ENCODE measurements around the gene TLE1.

Gene TLE1

DNA sequence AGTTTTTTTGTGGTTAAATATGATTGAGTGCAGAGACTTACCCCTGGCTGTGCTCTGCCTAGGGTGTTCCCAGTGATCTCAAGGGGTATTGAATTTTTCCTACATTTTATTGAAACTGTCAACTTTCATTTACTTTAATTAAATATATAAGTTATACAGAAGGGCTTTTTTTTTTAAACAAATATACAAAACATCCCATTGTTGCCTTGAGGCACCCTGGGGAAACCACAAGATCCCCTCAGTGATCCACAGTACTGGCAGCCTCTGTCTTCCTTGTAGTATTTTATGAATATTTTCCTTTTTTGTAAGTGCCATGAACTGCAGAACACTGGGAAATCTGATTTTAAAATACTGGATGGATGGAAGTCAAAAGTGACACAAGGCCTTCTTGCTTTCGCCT, 123.7 kb downstream of the TLE1 start:
- TF ChIP-seq, protein P1, sequence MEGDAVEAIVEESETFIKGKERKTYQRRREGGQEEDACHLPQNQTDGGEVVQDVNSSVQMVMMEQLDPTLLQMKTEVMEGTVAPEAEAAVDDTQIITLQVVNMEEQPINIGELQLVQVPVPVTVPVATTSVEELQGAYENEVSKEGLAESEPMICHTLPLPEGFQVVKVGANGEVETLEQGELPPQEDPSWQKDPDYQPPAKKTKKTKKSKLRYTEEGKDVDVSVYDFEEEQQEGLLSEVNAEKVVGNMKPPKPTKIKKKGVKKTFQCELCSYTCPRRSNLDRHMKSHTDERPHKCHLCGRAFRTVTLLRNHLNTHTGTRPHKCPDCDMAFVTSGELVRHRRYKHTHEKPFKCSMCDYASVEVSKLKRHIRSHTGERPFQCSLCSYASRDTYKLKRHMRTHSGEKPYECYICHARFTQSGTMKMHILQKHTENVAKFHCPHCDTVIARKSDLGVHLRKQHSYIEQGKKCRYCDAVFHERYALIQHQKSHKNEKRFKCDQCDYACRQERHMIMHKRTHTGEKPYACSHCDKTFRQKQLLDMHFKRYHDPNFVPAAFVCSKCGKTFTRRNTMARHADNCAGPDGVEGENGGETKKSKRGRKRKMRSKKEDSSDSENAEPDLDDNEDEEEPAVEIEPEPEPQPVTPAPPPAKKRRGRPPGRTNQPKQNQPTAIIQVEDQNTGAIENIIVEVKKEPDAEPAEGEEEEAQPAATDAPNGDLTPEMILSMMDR (conservative IDR thresholded peaks at IDR 0.05) = no peak
- TF ChIP-seq ZFX (IDR thresholded peaks at IDR 0.05) = no peak
- no peak overlapping the region for H3K27ac ChIP-seq

DNA sequence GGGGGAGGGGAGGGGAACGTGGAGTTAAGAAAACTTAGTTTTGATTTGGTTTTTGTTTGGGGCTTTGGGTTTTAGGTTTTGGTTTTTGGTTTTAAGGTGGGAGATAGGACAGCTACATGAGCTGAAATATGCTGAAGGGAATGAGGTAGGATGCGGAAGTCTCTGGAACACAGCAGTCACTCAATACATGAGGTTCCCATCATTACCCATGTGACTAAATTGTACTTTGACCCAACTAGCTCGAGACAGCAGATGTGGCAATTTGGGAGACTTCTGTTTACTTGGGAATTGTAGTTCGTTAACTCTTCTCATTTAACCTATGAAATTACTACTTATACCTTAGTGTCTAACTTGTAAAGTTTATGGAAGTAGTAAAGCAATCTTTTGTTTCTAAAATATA, 124.2 kb downstream of the TLE1 start:
- no peak overlapping the region for H3K27ac ChIP-seq
- TF ChIP-seq ZFX (IDR thresholded peaks at IDR 0.05) = no peak
- TF ChIP-seq, protein P1 (conservative IDR thresholded peaks at IDR 0.05) = no peak

DNA sequence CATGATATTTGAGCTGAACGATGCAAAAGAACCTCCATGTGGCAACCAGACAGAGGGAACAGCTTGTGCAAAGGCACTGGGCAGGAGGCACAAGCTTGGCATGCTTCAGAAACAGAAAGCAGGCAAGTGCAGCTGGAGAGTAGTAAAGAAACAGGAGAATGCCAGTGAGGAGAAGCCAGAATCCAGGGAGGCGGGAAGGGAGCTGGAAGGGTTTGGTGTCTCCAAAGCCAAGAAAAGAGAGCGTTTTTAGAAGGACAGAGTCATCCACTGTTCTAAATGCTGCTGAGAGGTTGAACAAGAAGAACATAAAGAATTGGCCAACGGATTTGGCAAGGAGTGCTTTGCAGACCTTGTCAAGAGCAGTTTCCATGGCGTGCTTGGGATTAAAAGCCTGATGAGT, 124.7 kb downstream of the TLE1 start:
- no peak overlapping the region for H3K27ac ChIP-seq
- TF ChIP-seq, protein P1 (conservative IDR thresholded peaks at IDR 0.05) = no peak
- no peak for TF ChIP-seq ZFX (IDR thresholded peaks at IDR 0.05)

DNA sequence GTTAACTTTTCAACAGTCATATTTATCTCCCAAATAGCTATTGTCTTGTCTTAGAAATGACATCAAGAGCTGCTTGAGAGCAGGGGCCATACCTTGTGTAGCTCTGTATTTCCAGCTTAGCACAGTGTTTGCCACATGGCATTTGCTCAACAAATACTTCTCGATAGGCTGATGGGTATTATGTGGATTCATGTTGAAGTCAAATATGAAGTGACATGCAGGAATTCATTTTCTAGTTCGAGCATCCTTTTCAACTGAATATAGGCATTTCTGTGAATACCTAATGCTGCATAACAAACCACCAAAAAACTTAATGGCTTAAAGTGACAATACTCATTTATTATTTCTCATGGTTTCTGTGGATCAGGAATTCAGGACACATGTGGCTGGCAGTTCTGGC, 125.6 kb downstream of the TLE1 start:
- no peak overlapping the region for H3K27ac ChIP-seq
- TF ChIP-seq ZFX (IDR thresholded peaks at IDR 0.05) = no peak
- TF ChIP-seq, protein P1 (conservative IDR thresholded peaks at IDR 0.05) = no peak

DNA sequence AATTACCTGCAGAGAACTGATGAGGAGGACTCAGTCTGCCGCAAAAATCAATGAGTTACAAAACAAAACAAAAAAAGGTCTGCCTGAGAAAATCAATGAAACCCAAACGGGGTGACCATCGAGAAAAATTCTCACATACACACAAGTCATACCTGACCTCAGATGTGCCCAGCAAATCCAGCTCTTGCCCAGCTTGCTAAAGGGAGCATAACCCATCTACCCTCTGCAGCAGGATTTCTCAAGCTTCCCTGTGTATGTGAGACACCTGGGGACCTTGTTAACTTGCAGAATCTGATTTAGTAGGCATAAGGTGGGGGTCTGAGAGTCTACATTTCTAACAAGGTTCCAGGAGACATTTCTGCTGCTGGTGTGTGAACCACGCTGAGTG, 126.3 kb downstream of the TLE1 start:
- no peak for TF ChIP-seq ZFX (IDR thresholded peaks at IDR 0.05)
- TF ChIP-seq, protein P1 (conservative IDR thresholded peaks at IDR 0.05) = no peak
- no peak overlapping the region for H3K27ac ChIP-seq

DNA sequence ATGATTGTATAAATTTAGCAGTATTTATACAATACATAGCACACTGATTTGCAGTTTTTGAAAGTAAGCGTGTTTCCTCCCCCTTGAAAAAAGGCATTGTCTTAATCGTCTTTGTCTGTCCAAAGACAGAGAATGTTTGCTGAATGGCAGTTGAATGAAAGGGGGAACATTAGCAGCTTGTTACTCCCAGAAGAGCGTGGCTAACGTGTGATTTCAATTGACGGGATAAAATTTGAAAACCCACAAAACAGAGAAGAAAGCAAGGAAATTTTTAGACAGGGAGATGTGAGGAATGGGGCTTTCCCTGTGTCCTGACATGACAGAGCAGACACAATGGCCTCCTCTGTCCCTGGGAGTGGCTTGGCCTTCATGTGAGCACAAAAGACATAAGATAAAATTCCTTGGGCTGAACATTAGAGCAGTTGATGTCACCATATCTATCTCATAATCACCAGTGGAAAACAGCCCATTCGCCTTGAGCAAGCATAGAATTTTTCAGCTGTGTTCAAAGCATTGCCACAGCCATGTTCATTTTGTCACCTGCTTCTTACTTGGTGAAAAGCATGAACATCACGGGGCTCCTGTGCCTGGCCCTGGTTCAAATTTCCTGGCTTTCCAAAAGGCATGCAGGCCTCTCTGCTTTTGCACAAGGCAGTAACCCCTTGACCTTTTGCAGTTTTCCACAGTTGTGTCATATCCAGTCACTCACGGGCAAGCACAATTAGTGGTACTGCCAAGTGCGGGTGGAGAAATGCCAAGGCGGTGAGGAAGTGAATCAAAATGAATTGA, 126.9 kb downstream of the TLE1 start:
- no peak overlapping the region for H3K27ac ChIP-seq
- no peak for TF ChIP-seq ZFX (IDR thresholded peaks at IDR 0.05)
- TF ChIP-seq, protein P1 (conservative IDR thresholded peaks at IDR 0.05) = no peak

DNA sequence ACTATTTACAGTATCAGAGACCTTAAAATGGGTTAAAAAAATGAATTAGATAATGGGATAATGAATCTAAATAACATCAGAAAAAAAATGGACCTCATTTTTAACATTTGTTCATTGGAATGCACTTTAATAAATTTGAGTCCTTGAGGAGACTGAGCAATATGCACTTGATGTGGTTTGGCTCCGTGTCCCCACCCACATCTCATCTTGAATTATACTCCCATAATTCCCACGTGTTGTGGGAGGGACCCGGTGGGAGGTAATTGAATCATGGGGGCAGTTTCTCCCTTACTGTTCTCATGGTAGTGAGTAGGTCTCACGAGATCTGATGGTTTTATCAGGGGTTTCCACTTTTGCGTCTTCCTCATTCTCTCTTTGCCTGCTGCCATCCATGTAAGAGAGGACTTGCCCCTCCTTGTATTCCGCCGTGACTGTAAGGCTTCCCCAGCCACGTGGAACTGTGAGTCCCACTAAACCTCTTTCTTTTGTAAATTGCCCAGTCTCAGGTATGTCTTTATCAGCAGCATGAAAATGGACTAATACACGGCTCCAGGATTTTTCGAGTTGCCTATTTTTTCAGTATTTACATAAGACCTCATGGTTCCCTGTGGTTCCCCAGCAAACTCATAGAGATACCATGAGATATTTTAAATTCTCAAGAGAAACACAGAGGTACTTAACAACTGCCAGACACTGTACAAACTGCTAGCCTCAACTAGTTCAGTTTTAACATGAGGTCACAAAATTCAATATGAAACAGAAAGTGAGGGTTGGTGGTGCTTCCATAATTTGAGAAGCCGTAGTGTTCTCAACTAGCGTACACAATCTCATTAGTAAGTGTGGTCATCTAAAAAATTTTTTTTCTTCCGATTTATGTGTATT, 128.3 kb downstream of the TLE1 start:
- no peak overlapping the region for H3K27ac ChIP-seq
- TF ChIP-seq ZFX (IDR thresholded peaks at IDR 0.05) = no peak
- TF ChIP-seq, protein P1 (conservative IDR thresholded peaks at IDR 0.05) = no peak
